Gastrocnemius medialis (tissue), 4 donors: Measurements from ENCODE around the gene HGFAC.

Experiments used
- POLR2A ChIP-seq, 2 donors: fragments of 450-650 bp; IDR thresholded peaks; one replicate each; pipeline ENCODE4 v1.6.1; 2017; ENCODE audit warnings: antibody characterized with exemption in 2 of 2, mild to moderate bottlenecking in 2 of 2, moderate library complexity in 2 of 2
- TF ChIP-seq, protein P1 (sequence below), 5 experiments: fragments of 450-650 bp in 3 of 5; fragments of 200-600 bp in 2 of 5; sonication (generic) in 2 of 5; IDR thresholded peaks in 4 of 5; conservative IDR thresholded peaks in 1 of 5; 1 replicate in 4 of 5; 2 replicates in 1 of 5; pipeline ENCODE4 v1.5.1; 2016 to 2019; ENCODE audit warnings: antibody characterized with exemption in 5 of 5, mild to moderate bottlenecking in 3 of 5, moderate library complexity in 3 of 5

DNA sequence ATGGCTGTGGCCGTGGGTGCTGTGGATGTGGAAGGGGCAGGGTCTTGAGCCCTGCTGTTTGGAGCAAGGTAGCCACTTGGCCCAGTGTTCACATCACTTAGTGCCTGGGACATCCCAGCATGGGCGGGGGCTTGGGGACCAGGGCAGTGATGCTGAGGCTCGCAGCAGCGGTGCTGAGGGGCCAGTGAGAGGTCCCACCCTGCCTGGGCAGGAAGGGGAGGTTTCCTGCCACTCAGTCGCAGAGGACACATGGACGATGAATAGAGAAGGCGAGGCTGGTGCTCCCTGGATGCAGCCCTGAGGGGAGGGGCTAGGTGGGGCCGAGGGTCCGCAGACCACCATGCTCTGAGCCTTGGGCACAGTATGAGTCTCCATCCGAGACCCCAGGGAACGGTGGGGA is 47.1 kb downstream of the HGFAC start:
- no peak for TF ChIP-seq POLR2A (IDR thresholded peaks at IDR 0.05)
- TF ChIP-seq, protein P1, sequence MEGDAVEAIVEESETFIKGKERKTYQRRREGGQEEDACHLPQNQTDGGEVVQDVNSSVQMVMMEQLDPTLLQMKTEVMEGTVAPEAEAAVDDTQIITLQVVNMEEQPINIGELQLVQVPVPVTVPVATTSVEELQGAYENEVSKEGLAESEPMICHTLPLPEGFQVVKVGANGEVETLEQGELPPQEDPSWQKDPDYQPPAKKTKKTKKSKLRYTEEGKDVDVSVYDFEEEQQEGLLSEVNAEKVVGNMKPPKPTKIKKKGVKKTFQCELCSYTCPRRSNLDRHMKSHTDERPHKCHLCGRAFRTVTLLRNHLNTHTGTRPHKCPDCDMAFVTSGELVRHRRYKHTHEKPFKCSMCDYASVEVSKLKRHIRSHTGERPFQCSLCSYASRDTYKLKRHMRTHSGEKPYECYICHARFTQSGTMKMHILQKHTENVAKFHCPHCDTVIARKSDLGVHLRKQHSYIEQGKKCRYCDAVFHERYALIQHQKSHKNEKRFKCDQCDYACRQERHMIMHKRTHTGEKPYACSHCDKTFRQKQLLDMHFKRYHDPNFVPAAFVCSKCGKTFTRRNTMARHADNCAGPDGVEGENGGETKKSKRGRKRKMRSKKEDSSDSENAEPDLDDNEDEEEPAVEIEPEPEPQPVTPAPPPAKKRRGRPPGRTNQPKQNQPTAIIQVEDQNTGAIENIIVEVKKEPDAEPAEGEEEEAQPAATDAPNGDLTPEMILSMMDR (IDR thresholded peaks at IDR 0.05 in 4 of 5, conservative IDR thresholded peaks at IDR 0.05 in 1 of 5) = no peak
